Forelimb muscle (tissue), 1 donor: ENCODE data around the gene BCL2. TPM values are rescaled to one million over a fixed set of nuclear protein-coding genes. Genes with fewer than 3 reads are reported as not detected.

Source experiments
- DNase-seq: peaks from one replicate; pipeline ENCODE4 v3.0.0-alpha.2; 2013; ENCODE audit warnings: low read depth
- polyA plus RNA-seq: library from polyadenylated mRNA; unstranded; fragments of 120-200 nt; gene quantifications from one replicate; pipeline ENCODE4 v1.2.1, GENCODE V29; 2013; ENCODE audit not compliant: insufficient read length

BCL2 gene
- polyA plus RNA-seq, 1 donor = 13.1 TPM

DNA sequence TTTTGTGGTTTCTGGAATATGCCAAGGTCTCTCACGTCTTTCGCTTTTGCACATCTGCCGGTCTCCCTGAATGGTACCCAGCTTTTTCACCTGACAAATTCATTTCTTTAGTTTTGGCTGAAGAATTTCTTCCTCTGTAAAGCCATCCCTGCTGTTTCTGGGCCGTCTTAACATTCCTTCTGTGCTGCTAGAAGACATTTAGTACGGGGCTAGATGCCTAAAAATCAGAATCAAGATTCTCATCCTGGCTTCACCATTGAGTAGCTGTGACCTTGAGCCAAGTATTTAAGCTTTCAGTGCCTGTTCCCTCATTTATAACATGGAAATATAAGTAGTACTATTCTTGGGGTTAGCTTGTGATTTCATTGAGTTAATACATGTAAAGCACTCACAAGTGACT lies 6.4 kb upstream of the BCL2 start:
- no peak for DNase-seq

DNA sequence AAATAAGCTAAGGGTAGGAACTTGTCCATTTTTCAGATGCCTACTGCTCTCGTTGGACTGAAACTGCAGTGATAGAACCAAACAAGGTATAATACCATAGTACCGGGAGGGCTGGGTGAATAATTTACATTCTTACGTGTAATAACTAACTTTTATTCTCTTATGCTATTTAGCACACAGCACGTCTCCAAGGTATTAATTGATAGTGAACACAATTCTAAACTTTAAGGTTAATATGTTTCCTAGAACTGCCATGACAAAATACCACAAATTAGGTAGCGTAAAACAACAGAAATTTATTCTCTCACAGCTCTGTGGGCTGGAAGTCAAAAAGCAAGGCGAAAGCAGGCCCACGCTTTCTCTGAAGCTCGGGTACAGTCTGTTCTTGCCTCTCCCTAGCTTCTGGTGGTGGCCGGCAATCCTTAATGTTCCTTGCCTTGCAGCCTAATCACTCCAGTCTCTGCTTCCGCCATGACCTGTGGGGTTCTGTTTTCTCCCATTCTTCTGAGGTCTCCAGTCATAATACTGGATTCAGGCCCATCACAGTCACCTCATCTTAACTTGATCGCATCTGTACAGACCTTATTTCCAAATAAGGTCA lies 5.6 kb upstream of the BCL2 start:
- DNase-seq = no peak

DNA sequence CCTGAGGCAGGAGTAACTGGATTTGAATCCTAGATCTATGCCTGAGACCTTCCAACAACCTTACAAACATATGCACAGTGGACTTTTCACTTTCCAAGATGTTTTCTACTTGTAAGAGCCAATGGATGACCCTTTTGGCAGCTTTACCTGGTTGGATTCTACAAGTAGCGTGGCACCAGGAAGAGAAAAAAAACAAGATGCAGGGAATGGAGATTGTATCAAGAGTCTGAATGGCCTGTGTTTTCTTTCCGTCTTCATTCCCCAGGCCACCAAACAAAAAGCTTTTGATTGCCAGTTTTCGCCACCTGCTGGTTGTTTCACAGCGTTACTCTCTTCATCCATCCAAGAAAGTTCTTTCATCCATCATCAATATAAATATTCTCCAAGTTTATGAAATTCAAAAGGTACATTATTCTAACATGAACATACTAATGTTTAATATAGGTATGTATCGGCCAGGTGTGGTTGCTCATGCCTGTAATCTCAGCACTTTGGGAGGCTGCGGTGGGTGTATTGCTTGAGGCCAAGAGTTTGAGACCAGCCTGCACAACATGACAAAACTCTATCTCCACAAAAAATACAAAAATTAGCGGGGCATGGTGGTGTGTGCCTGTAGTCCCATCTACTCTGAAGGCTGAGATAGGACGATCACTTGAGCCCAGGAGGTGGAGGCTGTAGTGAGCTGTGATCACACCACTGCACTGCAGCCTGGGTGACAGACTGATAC lies 3.5 kb upstream of the BCL2 start:
- DNase-seq = peak; percentile 71

DNA sequence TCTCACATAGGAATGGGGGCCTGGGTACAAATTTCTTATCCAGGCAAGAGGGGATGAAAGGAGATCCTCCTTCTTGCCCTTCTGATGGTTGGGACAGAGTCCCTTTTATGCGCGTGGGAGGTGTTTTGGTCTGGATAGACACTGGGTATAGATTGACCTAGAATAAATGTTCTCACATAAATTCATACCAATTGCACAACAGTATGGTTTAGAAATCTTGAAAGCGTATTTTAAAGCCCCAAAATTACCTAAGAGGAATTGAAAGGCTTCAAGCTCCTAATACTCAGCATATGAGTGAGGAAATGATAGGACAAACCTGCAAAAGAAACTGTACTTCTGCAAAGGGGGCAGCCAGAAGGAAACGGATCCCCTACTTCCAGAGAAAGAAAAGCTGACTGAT lies 2.6 kb upstream of the BCL2 start:
- no peak for DNase-seq

GRCh38 chr18:63321291-63321690 lies 1.7 kb upstream of the BCL2 start:
- DNase-seq = no peak

- no peak for DNase-seq
Observed at GRCh38 chr18:63320975-63321265, 1.4 kb upstream of the BCL2 start.

GRCh38 chr18:63320123-63320974 lies 780 bp upstream of the BCL2 start:
- DNase-seq = no peak

GRCh38 chr18:63318889-63319382 lies 633 bp downstream of the BCL2 start:
- no peak for DNase-seq

- DNase-seq = no peak
Observed at GRCh38 chr18:63317982-63318888, 1.3 kb downstream of the BCL2 start.

- DNase-seq = no peak
Observed at GRCh38 chr18:63317556-63317946, 2.0 kb downstream of the BCL2 start.

- DNase-seq = no peak
Observed at GRCh38 chr18:63316612-63317555, 2.7 kb downstream of the BCL2 start.

GRCh38 chr18:63315876-63316275 lies 3.7 kb downstream of the BCL2 start:
- DNase-seq = no peak

DNA sequence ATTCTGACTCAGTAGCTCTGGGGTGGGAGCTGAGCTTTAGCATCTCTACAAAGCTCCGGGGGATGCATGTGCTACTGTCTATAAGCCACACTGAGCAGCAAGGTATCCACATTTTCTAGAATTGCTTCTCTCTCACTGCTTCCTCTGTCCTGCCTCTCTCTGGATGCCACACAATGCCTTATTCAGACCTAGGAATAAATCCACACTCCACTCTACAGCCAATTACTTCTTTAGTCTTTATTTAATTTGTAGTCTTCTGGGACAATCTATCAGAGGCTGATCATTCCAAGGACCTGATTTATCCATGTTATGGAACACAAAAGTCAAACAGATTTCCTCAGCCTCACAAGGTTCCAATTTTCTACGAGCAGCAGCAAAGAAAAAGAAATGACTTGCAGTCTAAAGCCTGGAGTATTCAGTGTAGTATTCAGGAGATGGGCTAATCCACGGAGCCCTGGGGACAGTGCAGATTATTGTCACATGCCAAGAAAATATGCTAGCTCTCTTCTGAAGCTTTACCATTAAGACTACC lies 4.4 kb downstream of the BCL2 start:
- DNase-seq = no peak

- no peak for DNase-seq
Observed at GRCh38 chr18:63314062-63314790, 5.3 kb downstream of the BCL2 start.

- no peak for DNase-seq
Observed at GRCh38 chr18:63313396-63313917, 6.1 kb downstream of the BCL2 start.

GRCh38 chr18:63312737-63313395 lies 6.7 kb downstream of the BCL2 start:
- no peak for DNase-seq

GRCh38 chr18:63312019-63312409 lies 7.6 kb downstream of the BCL2 start:
- DNase-seq = no peak

GRCh38 chr18:63311118-63312018 lies 8.2 kb downstream of the BCL2 start:
- no peak for DNase-seq
